Measurements from ENCODE around the gene PTGDS. TPM values are rescaled to one million over a fixed set of nuclear protein-coding genes. Genes with fewer than 3 reads are reported as not detected.

The PTGDS gene
- total RNA-seq, 4 donors from 2014 or later, result 10.4 to 77.9 (median 51.6) TPM

DNA sequence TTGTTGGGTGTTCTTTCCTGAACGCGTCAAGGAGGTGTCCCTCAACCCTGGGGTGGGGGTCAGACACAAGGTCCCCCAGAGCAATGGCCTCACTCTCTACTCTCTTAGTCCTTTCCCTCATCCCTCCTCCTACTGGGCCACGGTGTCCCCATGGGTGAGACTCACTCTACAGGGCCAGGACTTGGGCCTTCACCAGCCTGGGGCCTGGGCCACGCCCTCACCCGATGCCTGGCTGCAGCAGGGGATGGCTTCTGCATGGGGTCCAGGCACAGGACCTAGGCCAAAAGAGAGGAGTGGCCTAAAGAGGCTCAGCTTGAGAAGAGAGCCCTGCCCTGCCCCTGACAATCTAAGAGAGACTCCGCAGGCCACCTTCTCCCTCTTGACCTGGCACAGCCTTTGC, 19.4 kb upstream of the PTGDS start:
- Histone ChIP-seq H3K36me3 (no peaks in the 10 kb centered on the region), H3K9me3 (no peaks in the 10 kb centered on the region), H3K4me1 (peaks cover 0 to 9% (median 4%) of the 10 kb centered on the region in 4 donors), H3K27ac (replicated peaks in 1 of 4) (no peak overlapping the region), H3K4me3 (no peak overlapping the region), H3K27me3 (peaks cover 0 to 15% (median 0%) of the 10 kb centered on the region in 4 donors)
- WGBS, result 94% methylated on average over 6 of the region's 6 CpGs
- DNase-seq (ENCODE audit: extremely low spot score), result no peak
- intact Hi-C loops (cut with DNase I), result no loop called here
- TF ChIP-seq EP300 (IDR thresholded peaks at IDR 0.05), result no peak
- TF ChIP-seq POLR2AphosphoS5 (IDR thresholded peaks at IDR 0.05), result no peak
- TF ChIP-seq, protein P1, sequence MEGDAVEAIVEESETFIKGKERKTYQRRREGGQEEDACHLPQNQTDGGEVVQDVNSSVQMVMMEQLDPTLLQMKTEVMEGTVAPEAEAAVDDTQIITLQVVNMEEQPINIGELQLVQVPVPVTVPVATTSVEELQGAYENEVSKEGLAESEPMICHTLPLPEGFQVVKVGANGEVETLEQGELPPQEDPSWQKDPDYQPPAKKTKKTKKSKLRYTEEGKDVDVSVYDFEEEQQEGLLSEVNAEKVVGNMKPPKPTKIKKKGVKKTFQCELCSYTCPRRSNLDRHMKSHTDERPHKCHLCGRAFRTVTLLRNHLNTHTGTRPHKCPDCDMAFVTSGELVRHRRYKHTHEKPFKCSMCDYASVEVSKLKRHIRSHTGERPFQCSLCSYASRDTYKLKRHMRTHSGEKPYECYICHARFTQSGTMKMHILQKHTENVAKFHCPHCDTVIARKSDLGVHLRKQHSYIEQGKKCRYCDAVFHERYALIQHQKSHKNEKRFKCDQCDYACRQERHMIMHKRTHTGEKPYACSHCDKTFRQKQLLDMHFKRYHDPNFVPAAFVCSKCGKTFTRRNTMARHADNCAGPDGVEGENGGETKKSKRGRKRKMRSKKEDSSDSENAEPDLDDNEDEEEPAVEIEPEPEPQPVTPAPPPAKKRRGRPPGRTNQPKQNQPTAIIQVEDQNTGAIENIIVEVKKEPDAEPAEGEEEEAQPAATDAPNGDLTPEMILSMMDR (IDR thresholded peaks at IDR 0.05), result no peak
- TF ChIP-seq POLR2A (IDR thresholded peaks at IDR 0.05; ENCODE audit: low read depth), result no peak

DNA sequence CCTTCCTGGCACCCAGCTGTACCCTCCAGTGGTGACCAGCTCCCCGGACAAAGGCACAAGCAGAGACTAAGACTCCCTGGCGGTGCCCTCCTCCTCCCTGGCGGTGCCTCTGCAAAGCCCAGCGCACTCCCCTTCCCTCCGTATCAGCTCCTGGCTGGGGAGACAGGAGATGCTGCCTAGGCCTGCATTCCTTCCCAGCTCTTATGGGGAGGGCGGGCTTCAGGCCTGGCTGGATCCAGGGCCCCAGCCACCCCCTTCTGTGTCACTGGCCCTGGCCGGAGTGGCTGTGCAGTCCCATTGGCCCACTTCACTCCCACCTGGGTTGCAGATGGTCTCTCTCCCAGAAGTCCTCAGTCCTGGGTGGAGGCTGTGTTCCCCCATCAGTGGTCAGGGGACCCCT, 18.8 kb upstream of the PTGDS start:
- intact Hi-C loops (cut with DNase I), result no loop called here
- H3K4me1 ChIP-seq, result peaks cover 0 to 9% (median 4%) of the 10 kb centered on the region in 4 donors
- no peak overlapping the region for H3K27ac ChIP-seq (replicated peaks in 1 of 4)
- no peaks in the 10 kb centered on the region for H3K9me3 ChIP-seq
- H3K36me3 ChIP-seq, result no peaks in the 10 kb centered on the region
- DNase-seq (ENCODE audit: extremely low spot score), result no peak
- 93% methylated on average over 6 of the region's 7 CpGs for WGBS
- H3K27me3 ChIP-seq, result peaks cover 0 to 15% (median 0%) of the 10 kb centered on the region in 4 donors
- H3K4me3 ChIP-seq, result no peak overlapping the region
- TF ChIP-seq, protein P1 (IDR thresholded peaks at IDR 0.05), result no peak
- TF ChIP-seq EP300 (IDR thresholded peaks at IDR 0.05) (no peak), POLR2A (IDR thresholded peaks at IDR 0.05; ENCODE audit: low read depth) (no peak)

GRCh38 chr9:136958898-136959850, 18.1 kb upstream of the PTGDS start:
- DNase-seq (ENCODE audit: extremely low spot score), result no peak
- H3K4me3 ChIP-seq, result no peak overlapping the region
- WGBS, result 89% methylated on average over 21 of the region's 28 CpGs
- H3K36me3 ChIP-seq, result no peaks in the 10 kb centered on the region
- intact Hi-C loops (cut with DNase I), result no loop called here
- no peaks in the 10 kb centered on the region for H3K9me3 ChIP-seq
- H3K27me3 ChIP-seq, result peaks cover 0 to 21% (median 0%) of the 10 kb centered on the region in 4 donors
- no peak overlapping the region for H3K27ac ChIP-seq (replicated peaks in 1 of 4)
- peaks cover 3 to 10% (median 5%) of the 10 kb centered on the region in 4 donors for H3K4me1 ChIP-seq
- TF ChIP-seq POLR2AphosphoS5 (IDR thresholded peaks at IDR 0.05) (no peak), EP300 (IDR thresholded peaks at IDR 0.05) (no peak), POLR2A (IDR thresholded peaks at IDR 0.05; ENCODE audit: low read depth) (no peak)
- TF ChIP-seq, protein P1 (IDR thresholded peaks at IDR 0.05), result no peak

DNA sequence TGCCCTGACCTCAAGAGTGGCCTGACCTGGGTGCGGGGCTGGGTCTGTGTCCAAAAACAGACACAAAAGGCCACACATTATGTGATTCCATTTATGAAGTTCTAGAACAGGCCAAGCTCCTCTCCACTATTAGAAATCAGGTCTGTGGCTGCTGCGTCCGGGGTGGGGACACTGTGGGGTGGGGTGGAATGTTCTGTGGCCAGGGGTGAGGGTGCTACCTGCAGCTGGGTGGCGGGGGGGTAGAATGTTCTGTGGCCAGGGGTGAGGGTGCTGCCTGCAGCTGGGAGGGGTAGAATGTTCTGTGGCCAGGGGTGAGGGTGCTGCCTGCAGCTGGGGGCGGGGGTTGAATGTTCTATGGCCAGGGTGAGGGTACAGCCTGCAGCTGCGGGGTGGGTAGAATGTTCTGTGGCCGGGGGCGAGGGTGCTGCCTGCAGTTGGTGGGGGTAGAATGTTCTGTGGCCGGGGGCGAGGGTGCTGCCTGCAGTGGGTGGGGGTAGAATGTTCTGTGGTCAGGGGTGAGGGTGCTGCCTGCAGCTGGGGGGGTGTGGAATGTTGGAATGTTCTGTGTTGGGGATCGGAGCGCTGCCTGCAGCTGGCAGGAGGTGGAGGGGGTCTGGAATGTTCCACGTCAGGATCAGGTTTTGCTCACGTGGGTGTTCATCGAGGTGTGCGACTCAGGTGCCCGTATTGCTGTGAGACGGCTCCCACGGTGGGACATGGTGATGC, 16.9 kb upstream of the PTGDS start:
- Histone ChIP-seq H3K4me3 (no peak overlapping the region), H3K4me1 (peaks cover 6 to 16% (median 12%) of the 10 kb centered on the region in 4 donors)
- TF ChIP-seq POLR2A (IDR thresholded peaks at IDR 0.05; ENCODE audit: low read depth) (no peak), POLR2AphosphoS5 (IDR thresholded peaks at IDR 0.05) (no peak), EP300 (IDR thresholded peaks at IDR 0.05) (no peak)
- TF ChIP-seq, protein P1 (IDR thresholded peaks at IDR 0.05), result no peak

More for the DNA sequence above, 16.9 kb upstream of the PTGDS start:
- Histone ChIP-seq H3K9me3 (no peaks in the 10 kb centered on the region), H3K36me3 (no peaks in the 10 kb centered on the region), H3K27ac (replicated peaks in 1 of 4) (no peak overlapping the region), H3K27me3 (peaks cover 0 to 27% (median 0%) of the 10 kb centered on the region in 4 donors)
- 83% methylated on average over 19 of the region's 19 CpGs for WGBS
- intact Hi-C loops (cut with DNase I), result no loop called here
- DNase-seq (ENCODE audit: extremely low spot score), result no peak

Measured in esophagus muscularis mucosa (tissue), 4 donors.